GM19455 (cell line): ENCODE measurements around the gene MAT2B.

Experiments
- ATAC-seq: cut with Tn5 transposase; IDR thresholded peaks from one replicate; pipeline ENCODE4 v1.9.1; 2021; ENCODE audit not compliant: unreplicated experiment

MAT2B gene

GRCh38 chr5:163548649-163549048 is 43.2 kb downstream of the MAT2B start:
- no peak for ATAC-seq

DNA sequence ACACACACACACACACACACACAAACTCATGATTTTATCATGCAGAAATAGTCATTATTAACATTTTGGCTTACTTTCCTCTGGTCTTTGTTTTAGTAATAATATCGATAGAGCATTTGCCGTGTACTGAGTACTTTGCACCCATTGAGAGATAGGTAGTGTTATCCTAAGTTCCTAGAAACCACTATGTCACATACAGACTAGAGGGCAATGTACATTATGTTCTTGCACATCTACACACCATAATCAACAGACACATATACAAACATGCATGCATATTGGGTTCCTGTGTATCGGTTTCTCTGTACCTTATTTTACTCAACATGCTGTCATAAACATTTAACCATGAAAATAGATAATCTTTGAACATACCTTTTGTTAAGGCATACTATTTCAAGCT is 45.7 kb downstream of the MAT2B start:
- ATAC-seq = no peak

GRCh38 chr5:163552536-163552935 is 47.1 kb downstream of the MAT2B start:
- ATAC-seq = no peak

- ATAC-seq = no peak
These were observed 55.9 kb downstream of the MAT2B start for GRCh38 chr5:163561339-163561738.

GRCh38 chr5:163562071-163562470 is 56.7 kb downstream of the MAT2B start:
- ATAC-seq = no peak

GRCh38 chr5:163563112-163563511 is 57.7 kb downstream of the MAT2B start:
- no peak for ATAC-seq

- no peak for ATAC-seq
These were observed 58.5 kb downstream of the MAT2B start for GRCh38 chr5:163563880-163564279.

GRCh38 chr5:163564321-163564938 is 59.0 kb downstream of the MAT2B start:
- no peak for ATAC-seq

DNA sequence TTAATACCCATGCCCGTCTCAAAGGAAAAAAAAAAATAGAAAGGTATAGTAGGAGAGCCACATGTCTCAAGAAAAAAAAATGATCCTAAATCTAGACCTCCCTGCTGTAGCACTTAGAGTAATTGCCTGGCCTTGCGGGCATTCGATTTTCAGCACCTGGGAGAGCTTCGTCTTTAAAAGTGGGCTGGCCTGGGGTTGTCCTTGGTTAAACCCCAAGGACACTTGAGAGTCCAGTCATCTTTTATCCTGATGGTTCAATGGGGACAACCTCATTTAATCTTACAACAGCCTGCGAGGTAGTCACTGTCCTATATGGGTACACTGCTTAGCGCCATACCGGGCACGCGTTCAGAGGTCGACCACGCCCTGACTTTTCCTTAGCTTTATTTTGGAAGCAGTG is 60.1 kb downstream of the MAT2B start:
- ATAC-seq = no peak

- peak; percentile 65 for ATAC-seq
These were observed 60.7 kb downstream of the MAT2B start for GRCh38 chr5:163565931-163566608.

GRCh38 chr5:163566678-163567077 is 61.3 kb downstream of the MAT2B start:
- no peak for ATAC-seq

DNA sequence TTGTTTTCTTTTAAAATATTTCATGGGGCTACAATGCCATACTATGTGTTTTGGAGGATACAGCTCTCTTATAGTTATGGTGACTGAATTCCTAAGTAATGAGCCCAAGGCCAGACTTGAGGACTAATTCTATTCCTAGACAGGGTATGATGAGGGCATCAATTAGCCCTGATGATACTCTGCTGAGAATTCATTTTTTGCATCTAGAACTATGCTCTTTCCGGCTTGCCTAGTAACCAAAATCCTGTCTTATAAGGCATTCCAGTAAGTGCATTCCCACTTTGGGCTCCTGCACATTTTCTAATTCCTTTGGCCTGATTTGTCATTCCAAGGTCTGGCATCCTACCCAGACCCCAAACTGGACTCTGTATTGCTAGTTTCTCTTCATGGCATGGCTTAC is 62.4 kb downstream of the MAT2B start:
- no peak for ATAC-seq
